ENCODE measurements around the gene CNTN1.

Gene CNTN1

DNA sequence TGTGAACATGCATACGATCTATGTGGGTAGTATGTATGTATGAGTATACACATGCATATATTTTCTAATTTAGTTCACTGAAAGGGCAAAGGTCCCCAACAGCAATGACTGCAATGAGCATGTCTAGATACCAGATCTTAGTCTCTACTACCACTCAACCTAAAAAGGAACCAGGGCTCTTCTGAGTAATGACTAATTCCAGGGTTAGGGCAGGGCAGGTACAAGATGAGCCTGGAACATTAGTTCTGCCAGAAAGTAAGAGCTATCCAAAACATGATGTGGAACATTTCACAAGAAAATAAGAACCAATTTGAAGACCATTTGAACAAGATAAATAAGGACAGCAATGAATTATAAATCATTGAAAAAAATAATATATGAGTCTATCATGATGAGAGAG is 404.6 kb downstream of the CNTN1 start:
- DNase-seq (ENCODE audit: low read depth): no peak
- TF ChIP-seq, protein P1, sequence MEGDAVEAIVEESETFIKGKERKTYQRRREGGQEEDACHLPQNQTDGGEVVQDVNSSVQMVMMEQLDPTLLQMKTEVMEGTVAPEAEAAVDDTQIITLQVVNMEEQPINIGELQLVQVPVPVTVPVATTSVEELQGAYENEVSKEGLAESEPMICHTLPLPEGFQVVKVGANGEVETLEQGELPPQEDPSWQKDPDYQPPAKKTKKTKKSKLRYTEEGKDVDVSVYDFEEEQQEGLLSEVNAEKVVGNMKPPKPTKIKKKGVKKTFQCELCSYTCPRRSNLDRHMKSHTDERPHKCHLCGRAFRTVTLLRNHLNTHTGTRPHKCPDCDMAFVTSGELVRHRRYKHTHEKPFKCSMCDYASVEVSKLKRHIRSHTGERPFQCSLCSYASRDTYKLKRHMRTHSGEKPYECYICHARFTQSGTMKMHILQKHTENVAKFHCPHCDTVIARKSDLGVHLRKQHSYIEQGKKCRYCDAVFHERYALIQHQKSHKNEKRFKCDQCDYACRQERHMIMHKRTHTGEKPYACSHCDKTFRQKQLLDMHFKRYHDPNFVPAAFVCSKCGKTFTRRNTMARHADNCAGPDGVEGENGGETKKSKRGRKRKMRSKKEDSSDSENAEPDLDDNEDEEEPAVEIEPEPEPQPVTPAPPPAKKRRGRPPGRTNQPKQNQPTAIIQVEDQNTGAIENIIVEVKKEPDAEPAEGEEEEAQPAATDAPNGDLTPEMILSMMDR (IDR thresholded peaks at IDR 0.05; ENCODE audit: low read depth, low read length, missing control alignments): no peak
- no peak overlapping the region for H3K4me3 ChIP-seq (ENCODE audit: low read depth, low read length)
- in situ Hi-C loops (cut with HindIII; ENCODE audit: low sequenced_read_pairs): no loop called here

DNA sequence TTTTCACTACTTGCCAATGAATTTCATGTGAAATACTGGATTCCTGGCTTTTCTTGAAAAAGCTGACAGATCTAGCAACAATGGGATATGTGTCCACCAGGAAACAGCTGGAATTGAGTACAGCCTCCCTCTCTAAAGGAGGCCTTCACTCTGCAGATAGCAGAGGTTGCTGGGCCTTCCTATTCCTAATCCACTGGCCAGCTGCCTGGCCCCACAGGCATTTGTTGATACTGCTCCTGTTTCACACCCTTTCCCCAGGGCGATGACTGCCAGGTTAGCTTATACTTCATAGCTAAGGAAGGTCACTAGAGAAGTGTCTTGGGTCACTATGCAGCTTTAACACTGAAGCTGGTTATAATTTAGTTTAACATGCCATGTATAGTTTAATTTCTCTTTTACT is 408.3 kb downstream of the CNTN1 start:
- TF ChIP-seq, protein P1 (IDR thresholded peaks at IDR 0.05; ENCODE audit: low read depth, low read length, missing control alignments): no peak
- DNase-seq (ENCODE audit: low read depth): no peak
- no peak overlapping the region for H3K4me3 ChIP-seq (ENCODE audit: low read depth, low read length)
- in situ Hi-C loops (cut with HindIII; ENCODE audit: low sequenced_read_pairs): no loop called here

DNA sequence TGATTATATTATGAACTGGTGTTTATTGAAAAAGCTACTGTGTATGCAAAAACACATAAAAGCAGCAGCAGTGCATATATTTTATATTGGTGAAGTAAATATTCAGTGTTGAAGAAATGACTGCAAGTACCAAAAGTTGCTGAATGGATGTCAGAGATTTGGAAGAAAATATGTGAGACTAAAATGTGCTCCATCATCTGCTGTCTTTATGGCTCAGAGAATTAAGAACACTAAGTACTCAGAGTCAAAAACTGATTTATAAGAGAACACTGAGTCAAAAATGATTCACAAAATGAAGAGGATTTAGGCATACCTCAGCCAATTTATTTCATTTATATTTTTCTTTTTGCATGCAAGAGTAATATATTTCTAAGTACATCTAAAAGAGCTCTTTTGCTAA is 409.6 kb downstream of the CNTN1 start:
- H3K4me3 ChIP-seq (ENCODE audit: low read depth, low read length): no peak overlapping the region
- DNase-seq (ENCODE audit: low read depth): no peak
- TF ChIP-seq, protein P1 (IDR thresholded peaks at IDR 0.05; ENCODE audit: low read depth, low read length, missing control alignments): no peak
- in situ Hi-C loops (cut with HindIII; ENCODE audit: low sequenced_read_pairs): no loop called here

DNA sequence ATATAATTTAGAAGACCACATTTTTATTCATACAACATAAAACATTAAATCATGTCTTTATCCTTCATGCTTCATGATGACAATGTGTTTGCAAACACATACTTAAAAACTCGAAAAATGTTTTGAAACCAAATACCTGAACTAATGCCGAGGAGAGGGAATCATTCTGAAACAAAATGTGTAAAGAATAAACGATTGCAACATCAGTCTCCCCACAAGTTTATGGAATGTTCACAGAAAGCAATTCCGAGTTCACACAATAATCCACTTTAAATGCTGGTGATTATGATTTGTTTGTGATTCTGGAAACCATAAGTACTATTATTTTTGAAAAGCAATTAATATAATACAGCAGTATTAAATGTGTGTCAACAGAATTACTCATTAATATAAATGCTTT is 411.4 kb downstream of the CNTN1 start:
- DNase-seq (ENCODE audit: low read depth): no peak
- in situ Hi-C loops (cut with HindIII; ENCODE audit: low sequenced_read_pairs): no loop called here
- TF ChIP-seq, protein P1 (IDR thresholded peaks at IDR 0.05; ENCODE audit: low read depth, low read length, missing control alignments): no peak
- H3K4me3 ChIP-seq (ENCODE audit: low read depth, low read length): no peak overlapping the region

DNA sequence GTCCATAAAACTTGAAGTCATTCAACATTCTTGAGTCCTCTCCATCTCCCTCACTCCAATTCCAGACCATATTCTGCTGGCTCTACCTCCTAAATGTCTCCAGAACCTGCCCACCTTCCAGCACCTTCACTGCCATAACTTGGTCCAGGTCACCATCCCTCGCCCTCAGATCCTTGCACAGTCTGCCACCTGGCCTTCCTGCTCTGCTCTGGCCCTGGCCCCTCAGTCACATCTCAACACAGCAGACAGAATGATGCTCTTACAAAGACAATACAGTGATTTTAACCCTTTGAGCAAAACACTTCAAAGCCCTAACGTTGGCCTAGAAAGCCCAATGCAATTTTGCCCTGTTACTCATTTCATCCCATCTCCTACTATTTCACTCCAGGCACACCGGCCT is 414.1 kb downstream of the CNTN1 start:
- TF ChIP-seq, protein P1 (IDR thresholded peaks at IDR 0.05; ENCODE audit: low read depth, low read length, missing control alignments): no peak
- no peak for DNase-seq (ENCODE audit: low read depth)
- in situ Hi-C loops (cut with HindIII; ENCODE audit: low sequenced_read_pairs): no loop called here
- H3K4me3 ChIP-seq (ENCODE audit: low read depth, low read length): no peak overlapping the region

DNA sequence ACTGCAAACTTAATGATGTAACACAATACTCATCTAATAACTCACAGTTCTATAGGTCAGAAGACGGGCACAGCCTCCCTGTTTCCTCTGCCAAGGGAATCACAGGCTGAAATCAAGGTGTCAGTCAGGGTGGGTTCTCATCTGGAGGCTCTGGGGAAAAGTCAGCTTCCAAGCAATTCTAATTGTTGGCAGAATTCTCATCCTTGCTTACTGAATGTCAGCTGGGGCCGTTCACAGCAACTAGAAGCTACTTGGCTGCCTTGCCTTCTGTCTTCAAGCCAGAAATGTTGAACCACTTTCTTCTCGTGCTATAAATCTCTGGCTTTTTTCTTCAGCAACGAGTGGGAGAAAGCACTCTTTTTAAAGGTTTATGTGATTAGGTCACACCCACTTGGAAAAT is 415.8 kb downstream of the CNTN1 start:
- TF ChIP-seq, protein P1 (IDR thresholded peaks at IDR 0.05; ENCODE audit: low read depth, low read length, missing control alignments): no peak
- in situ Hi-C loops (cut with HindIII; ENCODE audit: low sequenced_read_pairs): no loop called here
- no peak overlapping the region for H3K4me3 ChIP-seq (ENCODE audit: low read depth, low read length)
- DNase-seq (ENCODE audit: low read depth): no peak

DNA sequence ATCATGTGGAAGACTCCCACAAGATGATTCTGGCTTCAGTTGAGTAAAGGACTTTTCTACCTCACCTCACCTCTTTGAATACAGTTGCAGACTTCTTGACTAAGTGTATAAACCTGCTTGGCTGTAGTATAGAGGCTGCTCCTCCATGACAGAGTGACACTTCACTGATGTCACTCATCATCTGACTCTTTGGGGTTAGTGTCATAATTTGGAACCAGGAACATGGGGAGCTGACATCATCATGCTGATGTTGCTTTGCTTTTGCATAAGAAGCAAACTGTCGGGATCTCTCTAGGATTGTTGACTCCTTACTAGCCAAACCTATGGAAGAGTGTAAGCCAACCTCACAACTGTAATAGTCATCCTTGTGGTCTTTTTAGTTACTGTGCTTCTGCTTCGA is 420.7 kb downstream of the CNTN1 start:
- in situ Hi-C loops (cut with HindIII; ENCODE audit: low sequenced_read_pairs): no loop called here
- no peak overlapping the region for H3K4me3 ChIP-seq (ENCODE audit: low read depth, low read length)
- TF ChIP-seq, protein P1 (IDR thresholded peaks at IDR 0.05; ENCODE audit: low read depth, low read length, missing control alignments): no peak
- no peak for DNase-seq (ENCODE audit: low read depth)

All from astrocyte of the cerebellum (primary cell).